ENCODE measurements around the gene SDC1. TPM values are rescaled to one million over a fixed set of nuclear protein-coding genes. Genes with fewer than 3 reads are reported as not detected.

The SDC1 gene
- total RNA-seq, 1 donor from 2014 or later = 11.1 TPM

- H3K36me3 Mint-ChIP-seq (ENCODE audit: unreplicated experiment) = no peaks in the 10 kb centered on the region
- peaks cover 27% of the 10 kb centered on the region for H3K4me1 Mint-ChIP-seq (ENCODE audit: unreplicated experiment)
- no peak for TF ChIP-seq CTCF (IDR thresholded peaks at IDR 0.05)
- DNase-seq (ENCODE audit: extremely low spot score, unreplicated experiment) = no peak
- peak overlapping the region; percentile 43 for H3K27ac Mint-ChIP-seq (ENCODE audit: unreplicated experiment)
- H3K4me3 Mint-ChIP-seq (ENCODE audit: unreplicated experiment) = no peak overlapping the region
- H3K9me3 Mint-ChIP-seq (ENCODE audit: unreplicated experiment) = no peaks in the 10 kb centered on the region
- no peaks in the 10 kb centered on the region for H3K27me3 Mint-ChIP-seq (ENCODE audit: unreplicated experiment)
Measured at GRCh38 chr2:20220806-20221554, 4.0 kb downstream of the SDC1 start.

- Mint-ChIP-seq H3K4me3 (ENCODE audit: unreplicated experiment) (no peak overlapping the region), H3K27ac (ENCODE audit: unreplicated experiment) (no peak overlapping the region), H3K27me3 (ENCODE audit: unreplicated experiment) (no peaks in the 10 kb centered on the region), H3K4me1 (ENCODE audit: unreplicated experiment) (peaks cover 22% of the 10 kb centered on the region), H3K36me3 (ENCODE audit: unreplicated experiment) (no peaks in the 10 kb centered on the region), H3K9me3 (ENCODE audit: unreplicated experiment) (no peaks in the 10 kb centered on the region)
- no peak for DNase-seq (ENCODE audit: extremely low spot score, unreplicated experiment)
- no peak for TF ChIP-seq CTCF (IDR thresholded peaks at IDR 0.05)
Measured at GRCh38 chr2:20219763-20220380, 5.1 kb downstream of the SDC1 start.

- Mint-ChIP-seq H3K27me3 (ENCODE audit: unreplicated experiment) (no peaks in the 10 kb centered on the region), H3K4me3 (ENCODE audit: unreplicated experiment) (no peak overlapping the region), H3K27ac (ENCODE audit: unreplicated experiment) (no peak overlapping the region), H3K4me1 (ENCODE audit: unreplicated experiment) (peaks cover 22% of the 10 kb centered on the region), H3K36me3 (ENCODE audit: unreplicated experiment) (no peaks in the 10 kb centered on the region), H3K9me3 (ENCODE audit: unreplicated experiment) (no peaks in the 10 kb centered on the region)
- TF ChIP-seq CTCF (IDR thresholded peaks at IDR 0.05) = no peak
- no peak for DNase-seq (ENCODE audit: extremely low spot score, unreplicated experiment)
Measured at GRCh38 chr2:20218331-20219320, 6.3 kb downstream of the SDC1 start.

- Mint-ChIP-seq H3K4me3 (ENCODE audit: unreplicated experiment) (no peak overlapping the region), H3K9me3 (ENCODE audit: unreplicated experiment) (no peaks in the 10 kb centered on the region), H3K27me3 (ENCODE audit: unreplicated experiment) (no peaks in the 10 kb centered on the region)
Measured at GRCh38 chr2:20217041-20217970, 7.6 kb downstream of the SDC1 start.

More at GRCh38 chr2:20217041-20217970, 7.6 kb downstream of the SDC1 start:
- H3K4me1 Mint-ChIP-seq (ENCODE audit: unreplicated experiment) = peaks cover 21% of the 10 kb centered on the region
- H3K27ac Mint-ChIP-seq (ENCODE audit: unreplicated experiment) = no peak overlapping the region
- no peaks in the 10 kb centered on the region for H3K36me3 Mint-ChIP-seq (ENCODE audit: unreplicated experiment)
- no peak for TF ChIP-seq CTCF (IDR thresholded peaks at IDR 0.05)
- no peak for DNase-seq (ENCODE audit: extremely low spot score, unreplicated experiment)
